Activated CD4-positive, alpha-beta T cell treated with anti-CD3 and anti-CD28 coated beads, Interleukin-2, Interleukin-4, amounts not matched to agents 100 ng/mL and 50 ng/mL, durations not matched to agents 16 hours and 8 hours (primary cell): ENCODE data around the gene SGPP1.
"Not testable (repeated sequence)": the region's sequence is repeated elsewhere in the genome, so short reads cannot be mapped to it uniquely, and the experiment has no call there.

Experiments
- DNase-seq: peaks from one replicate; pipeline ENCODE4 v3.0.0-alpha.2; 2020; ENCODE audit warnings: low spot score

The SGPP1 gene

GRCh38 chr14:63725786-63726460 lies 1.9 kb downstream of the SGPP1 start:
- no peak for DNase-seq

- no peak for DNase-seq
Observed at GRCh38 chr14:63717702-63718101, 10.2 kb downstream of the SGPP1 start.

GRCh38 chr14:63715360-63715759 lies 12.5 kb downstream of the SGPP1 start:
- no peak for DNase-seq

GRCh38 chr14:63713764-63714163 lies 14.1 kb downstream of the SGPP1 start:
- DNase-seq: no peak

- peak; percentile 42 for DNase-seq
Observed at GRCh38 chr14:63713058-63713457, 14.8 kb downstream of the SGPP1 start.

- DNase-seq: no peak
Observed at GRCh38 chr14:63712123-63712522, 15.7 kb downstream of the SGPP1 start.

- DNase-seq: no peak
Observed at GRCh38 chr14:63710497-63710896, 17.4 kb downstream of the SGPP1 start.

- no peak for DNase-seq
Observed at GRCh38 chr14:63709589-63709988, 18.3 kb downstream of the SGPP1 start.

GRCh38 chr14:63707216-63707615 lies 20.6 kb downstream of the SGPP1 start:
- no peak for DNase-seq

GRCh38 chr14:63705561-63706070 lies 22.2 kb downstream of the SGPP1 start:
- no peak for DNase-seq

GRCh38 chr14:63702530-63702929 lies 25.3 kb downstream of the SGPP1 start:
- not testable (repeated sequence) for DNase-seq

GRCh38 chr14:63701606-63702299 lies 26.1 kb downstream of the SGPP1 start:
- DNase-seq: no peak

- no peak for DNase-seq
Observed at GRCh38 chr14:63692310-63693020, 35.4 kb downstream of the SGPP1 start.

- no peak for DNase-seq
Observed at GRCh38 chr14:63689132-63689531, 38.7 kb downstream of the SGPP1 start.

GRCh38 chr14:63686926-63687325 lies 40.9 kb downstream of the SGPP1 start:
- no peak for DNase-seq

- DNase-seq: no peak
Observed at GRCh38 chr14:63685401-63685800, 42.5 kb downstream of the SGPP1 start.

GRCh38 chr14:63682727-63683593 lies 44.9 kb downstream of the SGPP1 start:
- DNase-seq: no peak

GRCh38 chr14:63678536-63678935 lies 49.3 kb downstream of the SGPP1 start:
- DNase-seq: no peak

- no peak for DNase-seq
Observed at GRCh38 chr14:63677891-63678379, 49.9 kb downstream of the SGPP1 start.

- no peak for DNase-seq
Observed at GRCh38 chr14:63676615-63677014, 51.2 kb downstream of the SGPP1 start.

GRCh38 chr14:63673886-63674497 lies 53.9 kb downstream of the SGPP1 start:
- DNase-seq: no peak
